Stimulated activated CD4-positive, alpha-beta T cell treated with anti-CD3 and anti-CD28 coated beads, Interleukin-1b, Interleukin-23, amount 100 ng/mL, for 24 hours (primary cell): Measurements from ENCODE around the gene CEACAM20.
"Not testable (repeated sequence)": the region's sequence is repeated elsewhere in the genome, so short reads cannot be mapped to it uniquely, and the experiment has no call there.

Experiments
- DNase-seq, 4 experiments: peaks; one replicate each; pipeline ENCODE4 v3.0.0-alpha.2; 2020; ENCODE audit warnings: low read depth in 4 of 4, low spot score in 1 of 4

Gene CEACAM20

GRCh38 chr19:44529536-44529935 lies at the start of gene CEACAM20:
TSS of gene CEACAM20 (minus strand) at chr19:44529675. CDS start at chr19:44529509, 166 bp downstream.
- no peak for DNase-seq

- no peak for DNase-seq
Measured at GRCh38 chr19:44577566-44577874, 48.0 kb upstream of the CEACAM20 start.

DNA sequence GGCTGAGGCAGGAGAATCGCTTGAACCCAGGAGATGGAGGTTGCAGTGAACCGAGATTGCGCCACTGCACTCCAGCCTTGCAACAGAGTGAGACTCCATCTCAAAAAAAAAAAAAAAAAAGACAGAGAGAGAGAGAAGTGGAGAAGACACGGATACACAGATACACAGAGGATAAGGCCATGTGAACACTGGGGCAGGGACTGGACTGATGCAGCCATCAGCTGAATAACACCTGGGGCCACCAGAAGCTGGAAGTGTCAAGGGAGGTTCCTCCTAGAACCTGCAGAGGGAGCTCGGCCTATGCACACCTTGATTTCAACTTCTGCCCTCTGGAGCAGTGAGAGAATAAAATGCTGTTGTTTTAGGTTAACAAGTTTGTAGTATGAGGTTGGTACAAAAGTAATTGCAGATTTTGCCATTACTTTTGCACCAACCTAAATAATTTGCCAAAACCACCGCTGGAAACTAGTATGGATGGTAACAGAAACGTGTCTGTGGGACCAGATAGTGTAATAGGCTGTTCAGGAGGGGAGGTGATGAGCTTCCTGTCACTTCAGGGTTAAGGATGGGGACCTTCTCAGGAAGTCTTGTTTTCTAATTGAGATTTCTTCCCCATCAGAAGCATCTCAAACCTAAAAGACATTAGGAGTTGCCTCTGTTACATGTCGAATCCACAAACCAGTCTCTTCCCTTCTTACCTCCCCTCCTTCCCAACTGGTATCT lies 47.5 kb upstream of the CEACAM20 start:
- DNase-seq = no peak

- no peak for DNase-seq
Measured at GRCh38 chr19:44575116-44575700, 45.7 kb upstream of the CEACAM20 start.

DNA sequence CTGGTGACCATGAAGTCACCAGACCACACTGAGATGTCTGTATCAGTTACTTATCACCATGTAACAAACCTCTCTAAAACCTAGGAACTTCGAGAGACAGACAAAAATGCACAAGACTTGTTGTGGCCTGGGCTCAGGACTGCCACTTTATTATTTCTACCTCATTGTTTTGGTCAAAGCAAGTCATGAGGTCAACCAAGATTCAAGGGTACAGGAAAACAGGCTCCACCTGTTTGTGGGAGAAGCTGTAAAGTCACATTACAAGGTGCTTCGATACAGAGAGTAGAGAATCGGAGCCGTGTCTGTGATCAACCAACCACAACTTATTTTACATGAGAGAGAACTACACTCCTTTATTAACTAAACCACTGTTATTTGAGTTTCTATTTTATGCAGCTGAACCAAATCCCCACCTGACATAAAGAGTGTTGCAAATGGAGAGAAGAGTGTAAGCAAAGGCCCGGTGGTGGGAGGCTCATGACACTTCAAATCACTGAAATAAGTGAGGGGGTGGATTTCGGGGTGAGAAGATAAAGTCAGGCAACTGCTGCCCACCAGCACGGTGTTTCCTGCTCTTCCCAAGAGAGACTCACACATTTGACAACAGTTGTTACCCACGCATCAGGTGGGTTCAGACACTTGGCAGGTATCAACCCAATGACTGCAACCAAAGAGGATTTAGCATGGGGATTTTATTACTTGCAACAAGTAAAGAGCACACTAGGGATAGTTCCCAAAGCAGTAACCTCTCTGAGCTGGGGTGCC lies 44.9 kb upstream of the CEACAM20 start:
- no peak for DNase-seq

GRCh38 chr19:44573627-44574026 lies 44.2 kb upstream of the CEACAM20 start:
- no peak for DNase-seq

DNA sequence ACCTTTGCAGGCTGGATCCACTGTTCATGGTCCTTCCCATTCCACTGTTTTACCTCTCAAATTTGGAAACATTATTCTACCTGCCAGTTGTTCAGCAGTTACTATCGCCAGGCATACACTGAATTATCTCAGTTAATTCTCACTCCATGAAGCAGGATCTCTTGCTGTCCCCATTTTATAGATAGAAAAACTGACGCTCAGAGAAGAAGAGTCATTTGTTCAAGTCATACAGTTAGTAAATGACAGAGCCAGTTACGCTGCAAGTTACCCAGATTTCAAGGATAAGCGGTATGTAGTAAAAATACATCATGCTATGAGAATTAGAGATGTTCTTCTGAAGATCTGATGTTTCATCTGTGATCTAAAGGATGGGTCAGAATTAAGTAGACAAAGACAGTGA lies 43.7 kb upstream of the CEACAM20 start:
- DNase-seq = no peak

DNA sequence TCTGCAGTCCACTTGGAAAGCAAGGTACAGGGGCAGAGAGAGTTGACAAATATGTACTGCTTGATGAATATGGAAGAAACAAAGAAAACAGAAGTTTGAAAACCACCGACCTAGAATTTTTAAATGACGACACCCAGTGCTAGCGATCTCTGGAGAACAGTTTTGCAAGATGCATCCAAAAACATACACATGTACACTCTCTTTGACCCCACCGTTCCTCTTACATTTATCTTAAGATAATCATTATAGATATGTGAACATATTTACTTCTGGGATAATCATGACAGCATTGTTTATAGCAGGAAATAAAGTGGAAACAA lies 43.1 kb upstream of the CEACAM20 start:
- no peak for DNase-seq

GRCh38 chr19:44571830-44572580 lies 42.5 kb upstream of the CEACAM20 start:
- no peak for DNase-seq

GRCh38 chr19:44570984-44571684 lies 41.7 kb upstream of the CEACAM20 start:
- peak; percentile 9 to 45 (median 23) for DNase-seq

DNA sequence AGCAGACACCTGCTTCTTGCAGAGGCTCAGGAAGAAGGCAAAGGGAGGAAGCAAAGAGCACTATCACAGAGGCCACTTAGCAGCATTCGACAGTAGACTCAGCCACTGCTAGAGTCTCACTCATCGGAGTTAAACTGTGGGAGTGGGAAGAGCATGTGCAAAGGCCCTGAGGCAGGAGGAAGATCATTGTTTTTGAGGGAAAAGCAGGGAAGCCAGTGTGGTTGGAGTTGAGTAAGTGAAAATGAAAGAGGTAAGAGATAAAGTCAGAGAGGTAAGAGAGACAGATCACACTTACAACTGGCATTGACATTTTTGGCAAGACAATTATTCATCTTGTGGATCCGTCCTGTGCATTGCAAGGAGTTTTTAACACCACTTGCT lies 41.1 kb upstream of the CEACAM20 start:
- DNase-seq = no peak

- no peak for DNase-seq
Measured at GRCh38 chr19:44567745-44568144, 38.3 kb upstream of the CEACAM20 start.

DNA sequence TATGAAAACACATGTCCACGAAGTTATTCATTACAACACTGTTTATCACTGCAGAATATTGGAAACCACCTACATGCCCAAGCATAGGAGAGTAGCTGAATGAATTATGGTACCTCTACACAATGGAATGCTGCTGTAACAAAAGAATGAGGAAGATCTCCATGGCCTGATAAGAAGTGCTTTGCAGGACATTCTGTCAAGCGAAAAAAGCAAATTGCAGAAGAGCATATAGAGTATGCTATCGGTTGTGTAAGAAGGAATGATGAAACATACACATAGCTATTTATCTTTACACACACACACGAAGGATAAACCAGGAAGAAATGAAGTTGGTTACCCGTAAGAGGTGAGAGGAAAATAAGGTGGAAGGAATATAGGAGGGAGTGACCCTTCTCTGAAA lies 37.5 kb upstream of the CEACAM20 start:
- DNase-seq = no peak

DNA sequence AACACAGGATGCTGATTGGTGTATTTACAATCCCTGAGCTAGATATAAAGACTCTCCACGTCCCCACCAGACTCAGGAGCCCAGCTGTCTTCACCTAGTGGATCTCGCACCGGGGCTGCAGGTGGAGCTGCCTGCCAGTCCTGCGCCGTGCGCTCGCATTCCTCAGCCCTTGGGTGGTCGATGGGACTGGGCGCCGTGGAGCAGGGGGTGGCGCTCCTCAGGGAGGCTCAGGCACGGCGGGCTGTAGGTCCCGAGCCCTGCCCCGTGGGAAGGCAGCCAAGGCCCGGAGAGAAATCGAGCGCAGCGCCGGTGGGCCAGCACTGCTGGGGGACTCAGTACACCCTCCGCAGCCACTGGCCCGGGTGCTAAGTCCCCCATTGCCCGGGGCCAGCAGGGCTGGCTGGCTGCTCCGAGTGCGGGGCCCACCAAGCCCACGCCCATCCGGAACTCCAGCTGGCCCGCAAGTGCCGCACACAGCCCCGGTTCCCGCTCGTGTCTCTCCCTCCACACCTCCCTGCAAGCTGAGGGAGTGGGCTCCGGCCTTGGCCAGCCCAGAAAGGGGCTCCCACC lies 33.7 kb upstream of the CEACAM20 start:
- DNase-seq = not testable (repeated sequence)

DNA sequence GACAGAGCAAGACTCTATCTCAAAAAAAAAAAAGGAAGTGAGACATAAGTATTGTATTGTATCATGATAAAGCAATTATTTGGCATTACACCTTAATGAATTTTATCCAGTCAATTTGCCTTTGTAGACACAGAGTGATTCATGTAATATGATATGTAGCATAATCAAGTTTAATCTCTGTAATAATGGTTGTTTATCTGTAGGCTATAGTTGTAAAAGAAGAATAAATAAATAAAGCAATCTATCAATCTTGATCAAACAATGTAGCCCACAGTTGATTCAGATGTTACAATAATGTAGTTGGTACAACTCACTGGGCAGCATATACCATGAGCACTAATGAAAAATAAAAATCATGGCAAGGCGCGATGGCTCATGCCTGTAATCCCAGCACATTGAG lies 28.5 kb upstream of the CEACAM20 start:
- DNase-seq = no peak

GRCh38 chr19:44554641-44555246 lies 25.3 kb upstream of the CEACAM20 start:
- DNase-seq = no peak

- DNase-seq = no peak
Measured at GRCh38 chr19:44553478-44554171, 24.1 kb upstream of the CEACAM20 start.

DNA sequence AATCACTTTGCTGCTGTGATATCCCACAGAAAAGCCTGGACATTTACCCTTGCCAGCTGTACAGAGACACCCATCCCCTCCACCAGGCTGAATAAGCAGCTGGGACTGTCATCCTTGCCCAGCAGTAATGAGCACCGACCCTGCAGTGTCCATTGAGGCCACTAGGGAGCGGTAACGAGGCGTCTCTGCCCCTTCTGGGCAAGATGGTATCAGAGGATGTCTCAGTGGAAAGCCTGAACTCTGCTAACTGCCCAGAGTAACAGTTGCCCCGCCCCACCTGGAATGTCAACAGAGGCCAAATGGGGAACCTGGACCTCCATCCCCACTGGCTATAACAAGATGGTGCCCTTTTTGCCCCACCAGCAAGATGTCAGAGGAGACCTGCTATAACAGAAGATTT lies 22.8 kb upstream of the CEACAM20 start:
- peak in 2 of 4 experiments; percentile 12 to 16 for DNase-seq

DNA sequence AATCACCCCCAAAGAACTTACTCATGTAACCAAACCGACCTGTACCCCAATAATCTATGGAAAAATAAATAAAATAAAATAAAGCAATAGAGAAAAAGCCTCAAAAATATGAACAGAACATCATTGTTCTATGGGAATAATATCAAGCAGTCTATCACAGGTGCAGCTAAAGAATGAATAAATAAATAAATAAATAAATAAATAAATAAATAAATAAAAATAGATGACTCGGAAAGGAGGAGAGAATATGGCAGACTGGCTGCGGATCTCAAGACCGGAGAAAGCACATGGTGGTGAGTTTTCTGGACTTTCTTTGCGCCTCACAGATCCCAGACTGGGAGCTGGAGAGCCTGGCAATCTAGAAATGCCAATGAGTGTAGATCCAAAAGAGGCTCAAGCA lies 22.4 kb upstream of the CEACAM20 start:
- no peak for DNase-seq

DNA sequence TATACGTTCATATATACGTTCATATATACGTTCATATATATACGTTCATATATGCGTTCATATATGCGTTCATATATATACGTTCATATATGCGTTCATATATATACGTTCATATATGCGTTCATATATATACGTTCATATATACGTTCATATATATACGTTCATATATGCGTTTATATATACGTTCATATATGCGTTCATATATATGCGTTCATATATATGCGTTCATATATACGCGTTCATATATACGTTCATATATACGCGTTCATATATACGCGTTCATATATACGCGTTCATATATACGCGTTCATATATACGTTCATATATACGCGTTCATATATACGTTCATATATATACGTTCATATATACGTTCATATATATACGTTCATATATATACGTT lies 21.5 kb upstream of the CEACAM20 start:
- DNase-seq = not testable (repeated sequence)
